Stimulated activated memory B cell treated with anti-CD40 and anti-IgM and Interleukin-4, amounts not matched to agents 10 μg/mL and 1 μg/mL and 100 μg/mL, for 72 hours (primary cell): Measurements from ENCODE around the gene BTBD8.

Source experiments
- ATAC-seq: fragments of 150-1000 bp; cut with Tn5 transposase; 2 replicates; pipeline ENCODE4 v1.10.0; 2021
- H3K27ac Mint-ChIP-seq: one replicate; pipeline ENCODE4 v1.8.0; 2022; ENCODE audit warnings: mild to moderate bottlenecking, mixed read lengths
- H3K27me3 Mint-ChIP-seq: one replicate; pipeline ENCODE4 v1.8.0; 2022; ENCODE audit warnings: mixed read lengths
- H3K36me3 Mint-ChIP-seq: one replicate; pipeline ENCODE4 v1.8.0; 2022; ENCODE audit warnings: mixed read lengths
- H3K4me1 Mint-ChIP-seq: one replicate; pipeline ENCODE4 v1.8.0; 2022; ENCODE audit warnings: mixed read lengths
- H3K4me3 Mint-ChIP-seq: one replicate; pipeline ENCODE4 v1.8.0; 2022; ENCODE audit warnings: mild to moderate bottlenecking, moderate library complexity, mixed read lengths
- H3K9me3 Mint-ChIP-seq: one replicate; pipeline ENCODE4 v1.8.0; 2022; ENCODE audit warnings: mixed read lengths

BTBD8 gene

GRCh38 chr1:92126088-92126487, 45.9 kb downstream of the BTBD8 start:
- H3K36me3 Mint-ChIP-seq, result no peaks in the 10 kb centered on the region
- H3K27ac Mint-ChIP-seq, result no peak overlapping the region
- no peak overlapping the region for H3K4me3 Mint-ChIP-seq
- H3K4me1 Mint-ChIP-seq, result no peaks in the 10 kb centered on the region
- no peaks in the 10 kb centered on the region for H3K27me3 Mint-ChIP-seq
- H3K9me3 Mint-ChIP-seq, result no peaks in the 10 kb centered on the region
- ATAC-seq, result no peak

- H3K27ac Mint-ChIP-seq, result no peak overlapping the region
These were observed 54.2 kb downstream of the BTBD8 start for GRCh38 chr1:92134331-92134730.

GRCh38 chr1:92136341-92136740, 56.2 kb downstream of the BTBD8 start:
- Mint-ChIP-seq H3K36me3 (peaks cover 6% of the 10 kb centered on the region), H3K4me3 (no peak overlapping the region), H3K9me3 (no peaks in the 10 kb centered on the region), H3K27ac (no peak overlapping the region), H3K27me3 (no peaks in the 10 kb centered on the region), H3K4me1 (no peaks in the 10 kb centered on the region)
- no peak for ATAC-seq

More at GRCh38 chr1:92134331-92134730, 54.2 kb downstream of the BTBD8 start:
- Mint-ChIP-seq H3K4me3 (no peak overlapping the region), H3K36me3 (peaks cover 6% of the 10 kb centered on the region), H3K9me3 (no peaks in the 10 kb centered on the region), H3K4me1 (no peaks in the 10 kb centered on the region), H3K27me3 (no peaks in the 10 kb centered on the region)
- ATAC-seq, result no peak

- Mint-ChIP-seq H3K9me3 (peaks cover 19% of the 10 kb centered on the region), H3K27ac (no peak overlapping the region), H3K27me3 (no peaks in the 10 kb centered on the region), H3K4me1 (no peaks in the 10 kb centered on the region), H3K36me3 (peaks cover 30% of the 10 kb centered on the region), H3K4me3 (no peak overlapping the region)
- no peak for ATAC-seq
These were observed 74.8 kb downstream of the BTBD8 start for GRCh38 chr1:92154934-92155333.

- Mint-ChIP-seq H3K36me3 (peaks cover 51% of the 10 kb centered on the region), H3K27me3 (no peaks in the 10 kb centered on the region), H3K4me1 (no peaks in the 10 kb centered on the region), H3K4me3 (no peak overlapping the region), H3K9me3 (peaks cover 36% of the 10 kb centered on the region), H3K27ac (no peak overlapping the region)
- no peak for ATAC-seq
These were observed 79.4 kb downstream of the BTBD8 start for GRCh38 chr1:92159593-92159992.

- H3K4me1 Mint-ChIP-seq, result no peaks in the 10 kb centered on the region
- no peak for ATAC-seq
- H3K9me3 Mint-ChIP-seq, result peaks cover 15% of the 10 kb centered on the region
- no peaks in the 10 kb centered on the region for H3K27me3 Mint-ChIP-seq
- peaks cover 19% of the 10 kb centered on the region for H3K36me3 Mint-ChIP-seq
- H3K27ac Mint-ChIP-seq, result no peak overlapping the region
- no peak overlapping the region for H3K4me3 Mint-ChIP-seq
These were observed 85.2 kb downstream of the BTBD8 start for GRCh38 chr1:92165389-92165788.

- Mint-ChIP-seq H3K4me1 (no peaks in the 10 kb centered on the region), H3K36me3 (peaks cover 13% of the 10 kb centered on the region), H3K9me3 (peaks cover 5% of the 10 kb centered on the region), H3K27ac (no peak overlapping the region), H3K4me3 (no peak overlapping the region), H3K27me3 (no peaks in the 10 kb centered on the region)
- ATAC-seq, result no peak
These were observed 87.0 kb downstream of the BTBD8 start for GRCh38 chr1:92167151-92167550.

- no peak overlapping the region for H3K4me3 Mint-ChIP-seq
- no peak for ATAC-seq
- no peak overlapping the region for H3K27ac Mint-ChIP-seq
- no peaks in the 10 kb centered on the region for H3K4me1 Mint-ChIP-seq
- no peaks in the 10 kb centered on the region for H3K27me3 Mint-ChIP-seq
- no peaks in the 10 kb centered on the region for H3K9me3 Mint-ChIP-seq
- peaks cover 6% of the 10 kb centered on the region for H3K36me3 Mint-ChIP-seq
These were observed 88.5 kb downstream of the BTBD8 start for GRCh38 chr1:92168657-92169056.

GRCh38 chr1:92169214-92170005, 89.3 kb downstream of the BTBD8 start:
- Mint-ChIP-seq H3K36me3 (peaks cover 6% of the 10 kb centered on the region), H3K27ac (no peak overlapping the region), H3K4me1 (no peaks in the 10 kb centered on the region), H3K9me3 (no peaks in the 10 kb centered on the region), H3K27me3 (no peaks in the 10 kb centered on the region), H3K4me3 (no peak overlapping the region)
- no peak for ATAC-seq

GRCh38 chr1:92184632-92185031, 104.5 kb downstream of the BTBD8 start:
- no peaks in the 10 kb centered on the region for H3K27me3 Mint-ChIP-seq
- no peak overlapping the region for H3K4me3 Mint-ChIP-seq
- no peaks in the 10 kb centered on the region for H3K4me1 Mint-ChIP-seq
- no peak for ATAC-seq
- H3K9me3 Mint-ChIP-seq, result no peaks in the 10 kb centered on the region
- no peak overlapping the region for H3K27ac Mint-ChIP-seq
- H3K36me3 Mint-ChIP-seq, result peaks cover 5% of the 10 kb centered on the region

GRCh38 chr1:92186081-92186480, 105.9 kb downstream of the BTBD8 start:
- no peak for ATAC-seq
- no peaks in the 10 kb centered on the region for H3K27me3 Mint-ChIP-seq
- no peak overlapping the region for H3K4me3 Mint-ChIP-seq
- H3K4me1 Mint-ChIP-seq, result no peaks in the 10 kb centered on the region
- no peak overlapping the region for H3K27ac Mint-ChIP-seq
- no peaks in the 10 kb centered on the region for H3K9me3 Mint-ChIP-seq
- H3K36me3 Mint-ChIP-seq, result no peaks in the 10 kb centered on the region

- no peaks in the 10 kb centered on the region for H3K9me3 Mint-ChIP-seq
- H3K4me1 Mint-ChIP-seq, result no peaks in the 10 kb centered on the region
- ATAC-seq, result no peak
- H3K4me3 Mint-ChIP-seq, result no peak overlapping the region
- H3K27me3 Mint-ChIP-seq, result no peaks in the 10 kb centered on the region
- H3K36me3 Mint-ChIP-seq, result no peaks in the 10 kb centered on the region
- H3K27ac Mint-ChIP-seq, result no peak overlapping the region
These were observed 108.5 kb downstream of the BTBD8 start for GRCh38 chr1:92188436-92189255.

GRCh38 chr1:92191726-92192125, 111.6 kb downstream of the BTBD8 start:
- Mint-ChIP-seq H3K9me3 (no peaks in the 10 kb centered on the region), H3K4me1 (no peaks in the 10 kb centered on the region), H3K4me3 (no peak overlapping the region), H3K27ac (no peak overlapping the region), H3K36me3 (no peaks in the 10 kb centered on the region), H3K27me3 (no peaks in the 10 kb centered on the region)
- ATAC-seq, result no peak

- Mint-ChIP-seq H3K36me3 (no peaks in the 10 kb centered on the region), H3K4me3 (no peak overlapping the region), H3K4me1 (no peaks in the 10 kb centered on the region), H3K27ac (no peak overlapping the region), H3K27me3 (no peaks in the 10 kb centered on the region), H3K9me3 (no peaks in the 10 kb centered on the region)
- ATAC-seq, result no peak
These were observed 112.1 kb downstream of the BTBD8 start for GRCh38 chr1:92192246-92192645.

GRCh38 chr1:92194511-92194910, 114.4 kb downstream of the BTBD8 start:
- Mint-ChIP-seq H3K27ac (no peak overlapping the region), H3K4me3 (no peak overlapping the region)

GRCh38 chr1:92201973-92202372, 121.8 kb downstream of the BTBD8 start:
- Mint-ChIP-seq H3K4me1 (no peaks in the 10 kb centered on the region), H3K27me3 (no peaks in the 10 kb centered on the region), H3K9me3 (no peaks in the 10 kb centered on the region), H3K36me3 (no peaks in the 10 kb centered on the region), H3K27ac (no peak overlapping the region), H3K4me3 (no peak overlapping the region)
- no peak for ATAC-seq

More at GRCh38 chr1:92194511-92194910, 114.4 kb downstream of the BTBD8 start:
- H3K27me3 Mint-ChIP-seq, result no peaks in the 10 kb centered on the region
- no peak for ATAC-seq
- no peaks in the 10 kb centered on the region for H3K4me1 Mint-ChIP-seq
- H3K9me3 Mint-ChIP-seq, result no peaks in the 10 kb centered on the region
- H3K36me3 Mint-ChIP-seq, result no peaks in the 10 kb centered on the region
